Neuronal stem cell (in vitro differentiated cells): ENCODE measurements around the gene NLN. TPM values are rescaled to one million over a fixed set of nuclear protein-coding genes. Genes with fewer than 3 reads are reported as not detected.
"Not testable (repeated sequence)": the region's sequence is repeated elsewhere in the genome, so short reads cannot be mapped to it uniquely, and the experiment has no call there.

ENCODE experiments used
- DNase-seq: peaks from one replicate; pipeline ENCODE4 v3.0.0-alpha.2; 2013; ENCODE audit warnings: low spot score
- H2AFZ ChIP-seq: one replicate; pipeline ENCODE4 v1.6.1; 2013; ENCODE audit warnings: mild to moderate bottlenecking, low read length, inconsistent platforms
- H2AK5ac ChIP-seq: 2 replicates; pipeline ENCODE4 v1.6.1; 2013; ENCODE audit warnings: low read depth, mild to moderate bottlenecking, inconsistent platforms, low read length, moderate library complexity, mixed read lengths
- H2BK120ac ChIP-seq: 2 replicates; pipeline ENCODE4 v1.6.1; 2013; ENCODE audit warnings: low read depth, mild to moderate bottlenecking, inconsistent platforms, low read length, moderate library complexity, mixed read lengths
- H2BK12ac ChIP-seq: one replicate; pipeline ENCODE4 v1.6.1; 2013; ENCODE audit warnings: low read length, inconsistent platforms
- H2BK15ac ChIP-seq: 2 replicates; pipeline ENCODE4 v1.6.1; 2013; ENCODE audit warnings: mild to moderate bottlenecking, low read length, inconsistent platforms, mixed read lengths
- H2BK5ac ChIP-seq: one replicate; pipeline ENCODE4 v1.6.1; 2013; ENCODE audit warnings: inconsistent platforms, mild to moderate bottlenecking, low read length, moderate library complexity
- H3K14ac ChIP-seq: one replicate; pipeline ENCODE4 v1.6.1; 2013; ENCODE audit warnings: low read length, inconsistent platforms
- H3K18ac ChIP-seq: 2 replicates; pipeline ENCODE4 v1.6.1; 2013; ENCODE audit warnings: low read length, inconsistent platforms
- H3K23ac ChIP-seq: 2 replicates; pipeline ENCODE4 v1.6.1; 2013; ENCODE audit warnings: low read depth, mild to moderate bottlenecking, mixed read lengths, low read length, inconsistent platforms; ENCODE audit not compliant: poor library complexity
- H3K27ac ChIP-seq: replicated peaks from 3 replicates; pipeline ENCODE4 v1.5.1; 2013; ENCODE audit warnings: low read length, inconsistent platforms
- H3K27me3 ChIP-seq, 3 experiments: 2 replicates each; pipeline ENCODE4 v1.6.1; 2013; ENCODE audit warnings: low read length in 3 of 3, mild to moderate bottlenecking in 2 of 3, inconsistent platforms in 1 of 3, low read depth in 1 of 3, mixed read lengths in 1 of 3, moderate library complexity in 1 of 3; ENCODE audit not compliant: control insufficient read depth in 3 of 3, insufficient read depth in 3 of 3
- H3K36me3 ChIP-seq, 2 donors: replicated peaks in 1 of 2; 2 replicates each; pipeline ENCODE4 v1.6.1; 2013; ENCODE audit warnings: low read length in 2 of 2; ENCODE audit not compliant: control insufficient read depth in 2 of 2, insufficient read depth in 2 of 2
- H3K4ac ChIP-seq: 2 replicates; pipeline ENCODE4 v1.6.1; 2013; ENCODE audit warnings: inconsistent platforms, mild to moderate bottlenecking, low read length, moderate library complexity
- H3K4me1 ChIP-seq, 2 donors: 1 replicate in 1 of 2; 2 replicates in 1 of 2; pipeline ENCODE4 v1.6.1; 2013; ENCODE audit warnings: low read length in 2 of 2, low read depth in 1 of 2; ENCODE audit not compliant: control insufficient read depth in 2 of 2, insufficient read depth in 1 of 2
- H3K4me2 ChIP-seq: one replicate; pipeline ENCODE4 v1.6.1; 2013; ENCODE audit warnings: mild to moderate bottlenecking, low read length, inconsistent platforms; ENCODE audit not compliant: insufficient read depth, poor library complexity, severe bottlenecking
- H3K4me3 ChIP-seq, 2 donors: 2 replicates each; pipeline ENCODE4 v1.5.1; 2013; ENCODE audit warnings: low read length in 2 of 2, mild to moderate bottlenecking in 2 of 2, inconsistent platforms in 1 of 2, moderate library complexity in 1 of 2
- H3K79me1 ChIP-seq: one replicate; pipeline ENCODE4 v1.6.1; 2013; ENCODE audit warnings: low read depth, mild to moderate bottlenecking, inconsistent platforms, low read length, moderate library complexity
- H3K9ac ChIP-seq: one replicate; pipeline ENCODE4 v1.6.1; 2013; ENCODE audit warnings: mild to moderate bottlenecking, low read depth, low read length, inconsistent platforms; ENCODE audit not compliant: poor library complexity
- H3K9me3 ChIP-seq, 2 donors: replicated peaks in 1 of 2; 2 replicates each; pipeline versions ENCODE3 to v1.6.1; 2013; ENCODE audit warnings: low read length in 2 of 2, mild to moderate bottlenecking in 2 of 2, inconsistent platforms in 1 of 2, low read depth in 1 of 2, mixed read lengths in 1 of 2, moderate library complexity in 1 of 2; ENCODE audit not compliant: control insufficient read depth in 2 of 2, insufficient read depth in 1 of 2
- H4K8ac ChIP-seq: one replicate; pipeline ENCODE4 v1.6.1; 2013; ENCODE audit warnings: low read depth, mild to moderate bottlenecking, inconsistent platforms, low read length, moderate library complexity
- H4K91ac ChIP-seq: one replicate; pipeline ENCODE4 v1.6.1; 2013; ENCODE audit warnings: low read length, low read depth, mild to moderate bottlenecking, inconsistent platforms; ENCODE audit not compliant: poor library complexity
- WGBS, 2 donors: extraction: QIAGEN DNeasy Blood & Tissue Kit; methylation state at CpG; one replicate each; pipeline ENCODE4 v1.1.7; 2013; ENCODE audit warnings: missing lambda C conversion rate in 2 of 2, mixed read lengths in 1 of 2; ENCODE audit not compliant: insufficient read length in 2 of 2, insufficient replicate concordance in 1 of 2; ENCODE audit errors: extremely low coverage in 2 of 2; 5-methylcytosine and 5-hydroxymethylcytosine counted together
- polyA plus RNA-seq, 2 experiments: library from polyadenylated mRNA; stranded (reverse); fragments of 200-250 nt; gene quantifications; one replicate each; pipeline ENCODE4 v1.2.3, GENCODE V29; 2013

Gene NLN
- polyA plus RNA-seq (2013, experiment 1 of 2) = 23.2 TPM
- polyA plus RNA-seq (2013, experiment 2 of 2) = 24.0 TPM

DNA sequence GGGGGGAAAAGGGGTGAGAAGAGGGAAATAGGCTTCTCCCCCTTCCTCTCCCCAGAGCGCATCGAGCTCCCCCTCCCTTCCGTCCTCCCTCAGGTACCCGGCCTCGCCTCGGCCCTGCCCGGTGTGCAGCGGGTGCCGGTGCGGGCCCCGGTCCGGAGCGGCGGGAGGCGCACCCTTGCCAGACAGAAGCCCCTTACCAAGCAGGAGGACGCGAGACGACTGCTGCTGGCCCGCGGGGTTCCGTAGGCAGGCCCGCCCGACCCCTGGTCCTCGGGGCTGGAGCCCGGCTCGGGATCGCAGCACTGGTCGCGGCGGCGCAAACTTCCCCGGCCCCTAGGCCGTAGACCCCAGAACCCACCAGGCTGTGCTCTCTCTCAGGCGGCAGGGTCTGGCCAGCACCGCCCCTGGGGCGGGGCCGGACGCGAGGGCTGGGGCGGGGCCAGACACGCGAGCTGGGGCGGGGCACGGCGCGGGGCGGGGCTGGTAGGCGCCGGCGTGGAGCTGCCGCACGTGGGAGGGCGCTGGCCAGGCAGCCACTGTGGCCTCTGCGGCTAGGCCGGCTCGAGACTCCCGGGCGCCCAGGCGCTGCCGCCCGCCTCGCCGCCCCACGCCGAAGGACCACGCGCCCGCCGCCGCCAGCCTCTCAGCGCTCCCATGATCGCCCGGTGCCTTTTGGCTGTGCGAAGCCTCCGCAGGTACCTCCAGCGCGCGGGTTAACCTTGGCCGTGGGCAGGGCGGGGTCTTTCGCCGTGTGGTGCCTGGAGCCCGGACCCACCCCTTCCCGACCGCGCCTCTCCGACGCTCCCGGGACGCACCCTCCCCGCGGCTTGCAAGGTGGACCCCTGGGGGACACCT is at the start of gene NLN, which contains the start of gene SGTB:
NLN (plus strand) TSS at position 486 of the 855 bp plus-strand sequence; CDS start at position 655, 169 bp downstream.
SGTB (minus strand) TSS at position 390 of the 855 bp plus-strand sequence. CDS start 1,302 bp downstream, outside the sequence.
- H2BK120ac ChIP-seq = no peak within 1 kb of the TSS
- peak within 1 kb of the TSS; percentile 85 for H3K23ac ChIP-seq
- peak within 1 kb of the TSS; percentile 98 for H3K18ac ChIP-seq
- peak within 1 kb of the TSS; percentile 91 for H3K9ac ChIP-seq
- H3K4me1 ChIP-seq = peaks cover 0 to 5% of the 10 kb centered on the region in 2 donors
- peak within 1 kb of the TSS; percentile 37 for H3K4ac ChIP-seq
- peak within 1 kb of the TSS; percentile 90 for H3K14ac ChIP-seq
- peak within 1 kb of the TSS; percentile 65 for H4K8ac ChIP-seq
- H2BK5ac ChIP-seq = peak within 1 kb of the TSS; percentile 94
- H2BK15ac ChIP-seq = no peak within 1 kb of the TSS
- no peak within 1 kb of the TSS for H4K91ac ChIP-seq
- H3K4me2 ChIP-seq = peak within 1 kb of the TSS; percentile 73
- no peak within 1 kb of the TSS for H3K27ac ChIP-seq
- DNase-seq = peak; percentile 86
- peak within 1 kb of the TSS; percentile 87 to 91 for H3K4me3 ChIP-seq
- no CpG with 5 or more reads among the region's 92 CpGs for WGBS, 2 donors
- H3K27me3 ChIP-seq = no peaks in the 10 kb centered on the region
- H2AFZ ChIP-seq = peak within 1 kb of the TSS; percentile 100
- H3K79me1 ChIP-seq = peaks cover 5% of the 10 kb centered on the region
- peak within 1 kb of the TSS; percentile 56 for H2AK5ac ChIP-seq
- peak within 1 kb of the TSS; percentile 89 for H2BK12ac ChIP-seq
- H3K9me3 ChIP-seq = no peaks in the 10 kb centered on the region
- H3K36me3 ChIP-seq = peaks cover 0 to 26% of the 10 kb centered on the region in 2 donors

- Histone ChIP-seq H3K4ac (no peak overlapping the region), H3K27ac (no peak overlapping the region)
These were observed 49.2 kb upstream of the NLN start for GRCh38 chr5:65672796-65673195.

DNA sequence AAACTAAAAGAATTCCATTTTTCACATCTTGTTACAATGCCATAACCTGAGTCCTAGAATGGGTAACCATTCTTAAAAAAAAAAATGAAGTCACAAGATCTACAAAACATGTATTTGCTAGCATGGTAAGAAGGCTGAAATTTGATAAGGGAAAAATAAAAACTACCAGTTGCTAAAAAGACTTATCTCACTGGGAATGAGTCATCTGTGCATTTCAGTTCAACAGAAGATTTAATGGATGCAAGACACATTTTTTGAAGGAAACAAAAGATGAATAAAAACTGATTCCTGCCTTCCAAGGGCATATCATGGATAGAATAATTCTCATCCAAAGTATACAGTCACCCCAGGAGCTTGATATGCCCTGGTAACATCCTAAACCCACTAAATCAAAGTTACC is 47.3 kb upstream of the NLN start:
- peaks cover 0 to 41% of the 10 kb centered on the region in 2 donors for H3K36me3 ChIP-seq

More at GRCh38 chr5:65672796-65673195, 49.2 kb upstream of the NLN start:
- H3K9ac ChIP-seq = no peak overlapping the region
- no peak for DNase-seq
- H3K23ac ChIP-seq = no peak overlapping the region
- H4K91ac ChIP-seq = no peak overlapping the region
- no peak overlapping the region for H3K4me2 ChIP-seq
- no peak overlapping the region for H2BK15ac ChIP-seq
- no CpG with 5 or more reads among the region's 1 CpG for WGBS, 2 donors
- H2BK120ac ChIP-seq = no peak overlapping the region
- H2AFZ ChIP-seq = no peak overlapping the region
- peaks cover 0 to 42% of the 10 kb centered on the region in 2 donors for H3K36me3 ChIP-seq
- no peak overlapping the region for H2BK12ac ChIP-seq
- peaks cover 1% of the 10 kb centered on the region for H3K79me1 ChIP-seq
- no peaks in the 10 kb centered on the region for H3K9me3 ChIP-seq
- H2BK5ac ChIP-seq = no peak overlapping the region
- H3K18ac ChIP-seq = no peak overlapping the region
- no peak overlapping the region for H4K8ac ChIP-seq
- H3K14ac ChIP-seq = no peak overlapping the region
- no peak overlapping the region for H3K4me3 ChIP-seq
- H2AK5ac ChIP-seq = no peak overlapping the region
- H3K27me3 ChIP-seq = no peaks in the 10 kb centered on the region
- no peaks in the 10 kb centered on the region for H3K4me1 ChIP-seq

GRCh38 chr5:65676056-65676455 is 45.9 kb upstream of the NLN start:
- H3K18ac ChIP-seq, H4K8ac ChIP-seq, H3K27ac ChIP-seq, H3K4me3 ChIP-seq, H3K27me3 ChIP-seq, H3K79me1 ChIP-seq, H2BK5ac ChIP-seq, H2AFZ ChIP-seq, H2AK5ac ChIP-seq, H3K4ac ChIP-seq, H2BK12ac ChIP-seq, H3K9me3 ChIP-seq, DNase-seq, H3K4me1 ChIP-seq, H2BK15ac ChIP-seq, H3K4me2 ChIP-seq, H3K14ac ChIP-seq, H3K9ac ChIP-seq, H2BK120ac ChIP-seq, H3K23ac ChIP-seq, H4K91ac ChIP-seq: not testable (repeated sequence)
- whole genome bisulfite sequencing, 2 donors = no CpG with 5 or more reads among the region's 3 CpGs
- H3K36me3 ChIP-seq = peaks cover 0 to 39% of the 10 kb centered on the region in 2 donors

More for the DNA sequence above, 47.3 kb upstream of the NLN start:
- peaks cover 1% of the 10 kb centered on the region for H3K79me1 ChIP-seq
- H2BK120ac ChIP-seq = no peak overlapping the region
- DNase-seq = no peak
- H3K4me3 ChIP-seq = no peak overlapping the region
- no peak overlapping the region for H3K14ac ChIP-seq
- no peak overlapping the region for H3K27ac ChIP-seq
- no peak overlapping the region for H3K4ac ChIP-seq
- H3K27me3 ChIP-seq = no peaks in the 10 kb centered on the region
- H3K23ac ChIP-seq = no peak overlapping the region
- H3K4me2 ChIP-seq = no peak overlapping the region
- no peak overlapping the region for H2AK5ac ChIP-seq
- no peak overlapping the region for H2BK12ac ChIP-seq
- no peak overlapping the region for H2AFZ ChIP-seq
- no peak overlapping the region for H3K9ac ChIP-seq
- H3K9me3 ChIP-seq = no peaks in the 10 kb centered on the region
- no peak overlapping the region for H2BK15ac ChIP-seq
- H2BK5ac ChIP-seq = no peak overlapping the region
- no peaks in the 10 kb centered on the region for H3K4me1 ChIP-seq
- no peak overlapping the region for H4K8ac ChIP-seq
- H4K91ac ChIP-seq = no peak overlapping the region
- no peak overlapping the region for H3K18ac ChIP-seq
